RPMI7951 (cell line): Measurements from ENCODE around the gene ANKRD44. TPM values are rescaled to one million over a fixed set of nuclear protein-coding genes. Genes with fewer than 3 reads are reported as not detected.
"Not testable (repeated sequence)": the region's sequence is repeated elsewhere in the genome, so short reads cannot be mapped to it uniquely, and the experiment has no call there.

Experiments used
- DNase-seq: peaks from one replicate; pipeline ENCODE4 v3.0.0-alpha.2; 2012; ENCODE audit warnings: low read depth
- total RNA-seq: library from RNA; depleted of rRNA; stranded (reverse); fragments of >200 nt; shearing (Covaris generic); gene quantifications from 2 replicates; pipeline ENCODE4 v1.2.3, GENCODE V29; 2014

ANKRD44 gene
- total RNA-seq, 1 experiment from 2014 or later = 11.3 TPM

DNA sequence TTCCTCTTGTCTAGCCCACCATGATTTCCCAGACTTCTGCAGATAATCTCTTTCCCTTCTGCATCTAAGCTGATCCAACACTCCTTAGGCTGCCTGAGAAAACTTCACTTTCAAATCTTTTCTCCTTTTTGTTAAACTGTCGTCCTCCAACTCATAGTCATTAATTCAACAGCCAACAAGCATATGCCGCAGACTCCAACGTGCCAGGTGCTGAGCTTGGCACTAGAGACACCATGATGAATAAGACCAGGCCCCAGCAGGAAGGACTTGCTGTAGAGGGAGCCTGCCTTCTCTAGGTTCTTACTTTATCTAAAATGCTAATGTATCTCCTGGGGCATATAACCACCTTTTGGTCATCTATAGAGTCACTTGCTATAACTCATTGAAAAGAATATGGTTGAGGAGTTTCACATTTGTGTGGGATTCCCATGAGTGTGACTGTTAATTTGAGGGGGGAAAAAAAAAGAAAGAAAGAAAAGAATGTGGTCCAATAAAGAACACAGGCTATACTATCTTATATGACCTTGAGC lies 51.0 kb downstream of the ANKRD44 start:
- no peak for DNase-seq

DNA sequence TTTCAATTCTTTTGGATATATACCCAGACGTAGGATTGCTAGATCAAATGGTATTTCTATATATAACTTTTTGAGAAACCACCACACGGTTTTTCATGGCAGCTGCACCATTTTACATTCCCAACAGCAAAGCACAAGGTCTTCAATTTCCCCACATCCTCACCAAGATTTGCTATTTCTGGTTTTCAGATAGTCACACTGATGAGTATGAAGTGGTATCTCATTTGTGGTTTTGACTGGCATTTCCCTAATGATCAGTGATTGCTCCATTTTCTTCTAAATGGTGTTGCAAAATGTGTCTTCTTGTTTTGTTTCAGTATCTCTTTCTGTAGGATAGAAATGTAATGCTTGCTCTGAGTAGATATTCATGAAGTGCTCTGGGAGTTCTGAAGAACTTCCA lies 52.0 kb downstream of the ANKRD44 start:
- DNase-seq = peak; percentile 52

DNA sequence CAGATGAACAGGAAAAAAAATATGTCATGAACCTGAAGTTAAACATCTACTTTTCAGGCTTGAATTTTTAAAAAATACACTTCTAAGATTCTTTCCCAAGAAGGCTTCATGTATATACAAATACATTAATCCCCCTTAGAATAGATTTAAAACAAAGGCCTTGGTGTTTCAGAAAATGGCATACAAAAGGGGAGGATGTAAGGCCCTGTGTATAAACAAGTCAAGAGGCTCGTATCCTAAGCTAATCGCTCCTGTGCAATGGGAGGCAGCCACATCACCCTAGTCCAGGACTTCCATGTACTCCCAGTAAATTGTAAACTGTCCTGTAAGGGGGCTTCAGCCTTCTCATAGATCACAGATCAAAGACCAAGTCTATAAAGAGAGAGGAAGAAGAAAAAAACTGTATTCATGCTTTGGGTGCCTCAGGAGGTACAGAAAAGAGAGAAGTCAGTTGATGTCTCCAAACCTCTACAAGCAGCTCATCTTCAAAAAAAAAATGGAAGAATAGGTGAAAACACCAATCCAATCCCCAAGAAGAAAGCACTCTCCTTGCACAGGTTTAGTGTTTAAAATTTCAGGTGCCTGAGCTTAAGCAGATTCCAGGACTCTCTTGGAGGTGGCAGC lies 53.9 kb downstream of the ANKRD44 start:
- no peak for DNase-seq

DNA sequence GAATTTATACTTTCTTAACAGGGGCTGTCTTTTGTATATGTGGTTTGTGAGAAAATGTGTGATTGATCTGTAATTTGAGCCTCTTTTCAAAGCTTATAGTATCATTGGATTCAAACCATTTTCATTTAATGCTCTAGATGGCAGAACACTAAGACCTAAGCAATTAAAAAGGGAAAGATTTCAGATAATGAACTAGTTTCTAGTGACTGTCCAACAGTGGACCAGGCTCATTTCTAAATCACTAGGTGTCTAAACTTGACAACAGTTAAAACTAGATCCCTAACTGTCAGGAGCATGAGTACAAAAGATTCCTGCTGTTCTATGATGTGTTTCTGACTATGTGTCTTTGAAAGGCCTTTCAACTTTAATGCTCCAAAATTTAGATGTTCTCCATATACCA lies 54.6 kb downstream of the ANKRD44 start:
- DNase-seq = no peak

DNA sequence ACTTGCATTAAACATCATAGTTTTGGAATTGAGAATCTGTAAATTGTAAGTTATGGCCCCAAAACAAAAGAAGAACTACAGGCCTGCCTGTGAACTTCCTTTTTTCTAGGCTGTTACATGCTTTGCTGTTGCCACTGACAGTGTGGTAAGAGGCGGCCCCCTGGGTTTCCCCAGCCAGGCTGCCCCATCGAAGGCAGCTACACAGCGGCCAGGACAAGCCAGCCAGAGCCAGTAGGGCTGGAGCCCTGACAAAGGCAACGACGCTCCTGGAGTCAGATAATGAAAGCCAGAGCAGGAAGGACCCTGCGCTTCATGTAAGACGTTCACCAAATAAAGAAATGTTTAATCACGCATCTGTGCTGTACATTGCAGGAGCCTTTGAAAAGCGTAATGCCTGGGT lies 55.0 kb downstream of the ANKRD44 start:
- DNase-seq = peak; percentile 61

DNA sequence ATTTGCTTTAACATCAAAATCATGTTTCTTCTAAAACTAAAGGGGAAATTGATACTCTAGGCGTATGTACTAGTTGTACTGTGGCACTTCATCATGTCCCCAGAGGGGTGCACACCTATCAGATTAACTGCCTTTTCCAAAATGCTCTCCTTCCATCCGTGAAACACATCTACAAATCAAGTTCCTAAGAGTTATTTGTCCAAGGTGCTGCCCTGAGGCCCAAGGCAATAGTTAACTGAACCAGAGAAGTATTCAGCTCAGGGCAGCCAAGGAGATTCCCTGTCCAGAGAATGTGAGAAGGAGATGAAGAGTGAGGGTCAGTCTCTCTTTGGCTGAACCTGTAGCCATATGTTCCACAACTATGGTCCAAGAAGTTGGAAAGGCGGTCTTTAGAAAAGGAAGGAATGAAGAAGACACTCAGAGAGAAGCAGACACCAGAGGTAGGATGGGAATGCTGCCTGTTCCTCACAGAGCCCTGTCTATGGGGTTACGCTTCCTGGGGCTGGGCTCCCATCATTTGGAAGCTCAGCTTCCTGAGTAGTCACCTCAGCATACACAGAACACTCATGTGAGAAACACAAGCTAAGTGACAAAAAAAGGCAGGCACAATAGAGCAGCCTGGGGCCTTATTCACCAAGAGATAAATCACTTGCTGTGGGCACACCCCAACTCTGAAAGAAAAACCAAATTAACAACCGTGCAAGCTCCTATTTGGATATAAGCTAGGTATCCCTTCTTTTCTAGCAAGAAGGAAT lies 55.6 kb downstream of the ANKRD44 start:
- DNase-seq = peak; percentile 15

DNA sequence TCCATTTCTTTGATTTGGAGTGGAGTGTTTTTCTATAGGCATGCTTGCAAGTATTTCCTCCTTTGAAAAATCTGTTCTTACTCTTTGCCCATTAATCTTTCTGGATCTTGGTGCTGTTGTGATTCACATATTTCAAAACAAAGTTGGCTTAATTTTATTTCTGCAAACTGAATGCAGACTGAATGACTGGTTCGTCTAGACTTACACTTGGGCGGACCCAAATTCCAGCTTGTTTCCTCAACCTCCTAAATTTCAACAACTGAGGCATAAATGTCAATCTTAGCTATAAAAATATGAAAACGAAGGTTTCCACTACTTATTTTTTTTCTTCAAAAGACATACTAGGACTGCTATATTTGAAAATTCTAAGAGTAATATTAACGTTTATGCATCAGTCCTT lies 59.0 kb downstream of the ANKRD44 start:
- DNase-seq = no peak

DNA sequence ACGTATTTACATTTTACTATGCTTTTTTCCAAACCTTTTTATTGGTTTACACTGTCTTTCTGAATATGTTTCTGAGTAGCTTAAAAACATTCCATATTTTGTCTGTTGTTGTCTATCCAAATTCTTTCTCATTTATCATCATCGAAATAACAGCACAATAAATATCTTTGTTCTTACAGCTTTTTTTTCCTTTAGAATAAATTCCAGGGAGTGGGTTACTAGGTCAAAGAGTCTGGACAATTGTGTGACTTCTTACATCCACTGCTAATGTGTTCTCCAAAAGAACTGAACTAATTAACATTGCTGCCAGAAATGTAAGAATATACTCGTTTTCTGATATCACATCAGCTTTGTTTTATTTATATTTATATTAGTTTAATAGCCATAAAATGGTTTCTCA lies 59.4 kb downstream of the ANKRD44 start:
- DNase-seq = no peak

DNA sequence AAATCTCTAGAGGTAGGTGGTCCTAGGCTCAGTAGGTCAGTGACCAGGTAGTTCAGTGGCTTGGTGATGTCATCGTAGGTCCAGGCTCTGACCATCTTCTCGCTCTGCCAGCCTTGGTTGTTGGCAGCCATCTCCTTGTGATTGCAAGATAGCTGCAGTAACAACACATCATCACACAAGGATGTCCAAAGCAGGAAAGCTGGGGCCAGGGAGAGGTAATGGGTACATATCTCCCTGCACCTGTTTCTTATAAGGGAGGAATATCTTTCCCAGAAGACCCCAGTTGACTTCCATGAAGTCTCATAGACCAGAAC lies 60.5 kb downstream of the ANKRD44 start:
- DNase-seq = no peak

DNA sequence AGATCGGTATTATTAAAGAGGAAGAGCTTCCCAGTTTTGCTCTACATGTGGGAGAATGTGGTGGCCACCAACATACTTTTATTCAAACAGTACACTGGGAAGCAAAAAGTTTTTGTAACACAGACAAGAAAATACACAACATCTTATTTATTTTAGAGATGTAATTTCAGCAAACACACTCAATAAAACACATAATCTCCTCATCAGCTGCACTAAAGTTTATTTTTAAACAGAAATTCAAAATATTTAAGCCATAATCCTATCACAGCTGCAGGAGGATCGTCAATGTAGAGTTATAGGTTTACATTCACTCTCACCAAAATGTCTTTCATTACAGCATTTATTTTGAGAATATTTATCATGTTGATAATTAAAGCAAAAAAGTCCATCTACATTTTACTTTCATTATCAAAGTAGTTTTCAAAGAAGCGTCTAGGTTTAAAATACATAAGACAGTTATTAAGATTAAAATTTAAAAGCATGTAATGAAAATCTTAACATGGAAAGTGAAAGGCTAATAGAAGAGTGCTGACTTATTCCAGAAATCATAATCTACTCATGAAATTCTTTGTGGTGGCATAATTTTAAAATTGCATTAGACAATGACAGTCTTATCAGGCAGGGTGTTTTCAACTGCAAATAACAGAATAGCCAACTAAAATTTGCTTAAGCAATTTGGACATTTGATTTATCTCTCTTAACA lies 61.0 kb downstream of the ANKRD44 start:
- no peak for DNase-seq

DNA sequence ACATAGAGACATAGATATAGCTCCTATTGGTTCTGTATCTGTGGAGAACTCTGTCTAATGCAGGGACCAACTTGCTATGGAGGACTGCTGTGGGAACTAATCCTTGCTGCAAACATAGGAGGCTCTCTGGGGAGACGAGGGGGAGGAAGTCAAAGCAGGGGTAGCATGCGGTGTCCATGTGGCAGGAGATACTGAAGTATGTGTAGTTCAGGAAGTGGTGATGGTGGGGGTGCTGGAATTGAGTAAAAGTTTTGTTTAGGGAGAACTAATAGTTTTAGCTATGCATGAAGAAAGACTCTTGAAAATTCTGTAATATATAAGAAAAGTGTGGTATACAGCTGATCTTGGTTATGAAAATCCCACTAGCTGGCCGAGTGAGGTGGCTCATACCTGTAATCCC lies 62.0 kb downstream of the ANKRD44 start:
- no peak for DNase-seq

DNA sequence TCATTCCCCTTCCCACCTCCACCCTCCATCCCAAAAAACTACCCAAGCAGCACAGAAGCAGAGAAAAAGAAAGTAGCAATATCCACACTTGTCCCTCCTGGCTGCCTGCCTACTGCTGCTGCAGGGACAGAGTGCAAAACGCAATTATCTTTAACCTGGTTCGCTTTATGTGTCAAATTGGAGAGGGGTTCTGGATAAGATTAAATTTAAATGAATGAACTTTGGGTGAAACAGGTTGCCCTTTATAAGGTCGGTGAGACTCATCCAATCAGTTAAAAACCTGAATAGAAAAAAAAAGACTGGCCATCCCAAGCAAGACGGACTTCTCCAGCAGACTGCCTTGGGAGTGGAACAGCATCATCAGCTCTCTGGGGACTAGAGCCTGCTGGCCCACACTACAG lies 62.6 kb downstream of the ANKRD44 start:
- DNase-seq = no peak

DNA sequence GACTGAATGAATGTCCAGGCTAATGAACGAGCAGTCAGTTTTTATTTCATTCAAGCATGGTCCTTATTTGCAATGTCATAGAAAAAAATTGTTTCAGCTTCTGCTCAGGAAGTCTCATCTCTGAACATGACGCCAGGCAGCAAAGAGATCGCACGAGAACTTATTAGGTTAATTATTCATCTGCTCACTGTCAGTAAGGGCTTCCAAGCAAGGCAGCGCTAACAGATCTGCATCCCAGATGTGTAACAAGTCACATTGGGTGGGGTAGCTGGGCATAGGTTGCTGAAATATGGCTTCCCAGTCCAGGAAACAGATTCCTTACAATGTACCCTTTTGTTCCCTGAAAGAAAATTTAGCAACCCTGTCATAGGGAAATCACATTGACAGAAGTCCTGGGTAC lies 63.5 kb downstream of the ANKRD44 start:
- DNase-seq = peak; percentile 24

DNA sequence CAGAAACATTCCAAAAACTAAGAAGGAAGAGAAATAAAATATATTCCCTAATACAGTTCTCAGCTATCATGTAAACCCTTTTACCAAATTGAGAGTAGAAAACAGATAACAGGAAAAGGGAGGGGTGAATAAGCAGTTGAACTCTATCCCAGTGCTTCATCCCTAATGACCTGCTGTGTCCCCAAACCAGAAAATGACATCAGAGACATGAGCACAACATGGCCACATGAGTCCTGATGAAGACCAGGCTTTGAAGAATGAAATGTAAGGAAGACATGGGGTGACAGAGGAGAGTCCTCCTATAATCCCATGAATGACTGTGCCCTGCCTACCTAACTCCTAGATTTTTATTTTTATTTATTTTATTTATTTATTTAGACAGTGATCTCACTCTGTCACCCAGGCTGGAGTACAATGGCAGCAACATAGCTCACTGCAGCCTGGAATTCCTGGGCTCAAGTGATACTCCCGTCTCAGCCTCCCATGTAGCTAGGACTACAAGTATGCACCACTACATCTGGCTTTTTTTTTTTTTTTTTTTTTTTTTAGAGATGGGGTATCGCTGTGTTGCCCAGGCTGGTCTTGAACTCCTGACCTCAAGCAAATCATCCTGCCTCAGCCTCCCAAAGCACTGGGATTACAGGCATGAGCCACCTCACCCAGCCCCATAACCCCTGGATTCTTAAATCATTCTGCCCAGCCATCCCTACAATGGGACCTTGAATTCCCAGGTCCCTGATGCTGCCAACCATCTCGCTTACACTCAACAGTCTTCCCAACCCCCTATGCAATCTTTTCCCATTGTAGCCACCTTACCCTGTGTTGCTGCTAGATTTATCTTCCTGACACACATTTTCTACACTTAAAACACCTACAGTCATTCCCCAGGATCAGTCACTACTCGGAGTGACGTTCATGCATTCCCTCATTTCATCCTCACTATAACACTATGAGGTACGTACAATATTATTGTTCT lies 64.5 kb downstream of the ANKRD44 start:
- no peak for DNase-seq

DNA sequence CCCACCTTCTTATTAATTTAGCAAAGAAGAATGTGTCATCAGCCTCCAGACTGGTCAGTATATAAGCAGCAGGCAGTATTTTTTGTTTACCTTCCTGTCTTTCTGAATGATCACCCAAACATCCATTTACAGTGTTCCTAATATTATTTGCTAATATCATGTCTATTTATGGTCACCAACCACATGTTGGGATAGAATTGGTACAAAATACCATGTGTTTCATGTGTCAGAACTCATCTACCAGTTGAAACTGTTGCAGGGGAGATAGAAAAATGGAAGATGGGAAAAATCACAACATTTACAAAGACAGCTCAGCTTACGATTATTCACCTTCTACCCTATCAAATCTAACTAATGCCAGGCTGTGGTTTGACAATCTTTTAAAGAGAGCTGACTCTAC lies 66.2 kb downstream of the ANKRD44 start:
- no peak for DNase-seq

DNA sequence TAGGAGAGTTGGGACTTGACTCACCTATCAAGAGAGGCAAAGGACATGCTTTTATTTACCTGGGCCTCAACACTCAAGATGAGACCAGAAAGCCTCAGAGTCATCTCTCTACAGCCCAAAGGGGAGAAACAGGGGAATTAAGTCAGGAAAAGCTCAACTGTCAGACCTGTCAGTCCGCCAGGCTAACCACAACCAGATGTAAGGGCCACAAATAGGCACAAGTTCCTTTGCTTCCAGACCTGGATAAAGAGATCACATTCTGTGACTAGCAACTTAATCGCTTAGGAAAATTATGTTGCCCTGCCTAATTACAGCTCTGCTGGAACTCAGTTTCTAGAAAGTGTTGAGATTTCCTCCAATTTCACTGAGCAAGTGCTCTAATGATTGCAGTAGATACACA lies 67.9 kb downstream of the ANKRD44 start:
- peak; percentile 49 for DNase-seq

DNA sequence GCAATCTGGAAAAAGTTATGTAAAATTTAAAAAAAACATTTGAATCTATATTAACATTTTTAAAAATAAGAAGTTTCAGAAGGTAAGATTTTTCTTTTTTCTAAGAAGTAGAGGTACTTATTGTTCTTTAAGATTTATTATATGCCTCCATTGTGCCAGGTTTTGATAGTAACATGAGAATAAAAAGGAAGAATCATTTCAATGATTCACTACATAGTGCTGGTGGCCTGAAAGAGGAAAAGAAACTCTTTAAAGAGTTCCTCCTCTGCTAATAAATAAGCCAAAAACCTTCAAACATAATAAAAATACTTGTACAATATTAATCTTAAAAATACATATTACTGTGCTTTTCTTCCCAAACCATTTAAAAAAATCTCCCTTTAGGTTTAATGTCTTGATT lies 69.0 kb downstream of the ANKRD44 start:
- no peak for DNase-seq

DNA sequence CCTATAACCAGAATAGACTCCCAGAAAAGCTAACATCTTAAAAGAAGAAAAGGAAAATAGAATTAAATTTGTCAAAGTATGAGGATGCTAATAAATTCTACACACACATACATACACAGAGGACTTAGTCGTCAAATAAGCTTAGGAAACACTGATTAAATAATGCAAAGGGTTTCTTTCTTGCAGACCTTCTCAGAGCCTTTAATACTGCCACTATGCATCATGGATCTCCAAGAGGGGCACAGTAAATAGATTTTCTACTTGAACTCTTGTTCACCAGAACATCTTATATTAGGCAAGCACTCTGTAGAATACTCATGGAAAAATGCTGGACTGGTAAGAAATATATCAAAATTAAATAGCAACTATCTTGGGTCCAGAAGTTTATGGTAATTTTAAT lies 69.4 kb downstream of the ANKRD44 start:
- DNase-seq = no peak

DNA sequence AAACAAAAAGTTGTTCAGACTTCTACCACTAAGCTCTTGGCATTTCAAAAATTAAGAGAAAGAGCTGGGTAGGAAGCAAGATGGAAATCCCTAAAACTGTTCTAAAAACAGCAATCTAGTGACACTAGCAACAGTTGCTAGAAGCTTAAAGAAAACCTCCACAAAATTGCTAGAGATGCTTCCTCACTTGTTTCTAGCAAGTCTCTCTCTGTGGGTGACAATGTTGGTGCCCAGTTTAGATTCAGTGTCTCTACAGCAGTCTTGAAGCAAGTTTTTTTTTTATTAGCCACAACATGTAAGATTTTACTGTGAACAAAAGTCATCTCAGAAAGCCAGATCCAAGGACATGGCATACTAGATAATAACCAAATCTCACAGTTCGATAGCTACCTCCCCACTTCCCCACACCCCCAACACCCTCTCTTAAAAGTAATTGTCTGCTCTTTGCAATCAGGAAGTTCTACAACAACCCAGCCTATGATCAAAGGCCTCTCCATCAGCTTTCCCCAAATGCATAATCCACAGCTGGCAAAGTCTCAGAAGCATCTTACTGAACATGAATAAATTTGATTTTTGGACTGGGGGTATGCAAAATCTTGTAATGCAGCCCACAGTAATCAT lies 70.0 kb downstream of the ANKRD44 start:
- no peak for DNase-seq

DNA sequence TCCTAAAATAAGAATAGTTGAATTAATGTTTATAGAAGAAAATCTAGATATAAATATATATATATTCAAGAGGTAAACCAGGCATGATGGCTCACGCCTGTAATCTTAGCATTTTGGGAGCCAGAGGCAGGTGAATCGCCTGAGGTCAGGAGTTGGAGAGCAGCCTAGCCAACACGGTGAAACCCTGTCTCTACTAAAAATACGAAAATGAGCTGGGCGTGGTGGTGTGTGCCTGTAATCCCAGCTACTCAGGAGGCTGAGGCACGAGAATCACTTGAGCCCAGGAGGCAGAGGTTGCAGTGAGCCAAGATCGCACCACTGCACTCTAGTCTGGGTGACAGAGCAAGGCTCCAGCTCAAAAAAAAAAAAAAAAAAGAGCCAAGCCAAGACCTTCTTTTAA lies 70.6 kb downstream of the ANKRD44 start:
- DNase-seq = not testable (repeated sequence)

DNA sequence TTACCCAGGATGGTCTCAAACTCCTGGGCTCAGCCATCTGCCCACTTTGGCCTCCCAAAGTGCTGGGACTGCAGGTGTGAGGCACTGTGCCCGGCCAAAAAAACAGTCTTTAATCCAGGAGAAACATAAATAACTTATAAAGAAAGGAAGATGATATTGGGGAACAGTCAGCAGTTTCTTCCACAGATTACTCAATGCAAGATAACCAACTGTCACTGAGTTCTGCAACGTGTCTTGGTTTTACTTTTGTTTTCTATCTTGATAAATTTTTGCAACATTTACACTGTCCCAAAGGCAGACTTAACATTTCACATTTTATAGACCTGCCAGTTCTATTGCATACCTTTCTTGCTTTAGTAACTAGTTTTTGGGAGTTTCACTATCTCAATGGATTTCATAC lies 71.1 kb downstream of the ANKRD44 start:
- DNase-seq = no peak

DNA sequence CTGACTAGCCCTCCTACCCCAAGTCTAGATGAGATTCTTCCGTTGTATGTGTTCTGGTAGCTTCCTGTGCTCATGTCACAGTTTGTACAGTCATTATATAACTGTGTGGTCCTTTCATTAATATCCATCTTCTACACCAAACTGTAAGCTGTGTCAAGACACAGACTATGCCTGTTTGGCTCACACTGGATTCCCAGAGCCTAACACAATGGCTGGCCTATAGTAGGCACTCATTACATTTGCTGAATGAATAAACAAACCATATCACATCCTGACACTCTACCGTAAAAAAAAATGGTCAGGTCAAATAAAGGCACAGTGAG lies 72.6 kb downstream of the ANKRD44 start:
- DNase-seq = peak; percentile 48
